ENCODE data around the gene TMEM120B. TPM values are rescaled to one million over a fixed set of nuclear protein-coding genes. Genes with fewer than 3 reads are reported as not detected.
A peak's percentile ranks its signal among the peaks of the same experiment; 100 is the strongest.

Gene TMEM120B
- total and polyA plus RNA-seq, 7 donors: 11.0 to 29.7 (median 12.7) TPM

DNA sequence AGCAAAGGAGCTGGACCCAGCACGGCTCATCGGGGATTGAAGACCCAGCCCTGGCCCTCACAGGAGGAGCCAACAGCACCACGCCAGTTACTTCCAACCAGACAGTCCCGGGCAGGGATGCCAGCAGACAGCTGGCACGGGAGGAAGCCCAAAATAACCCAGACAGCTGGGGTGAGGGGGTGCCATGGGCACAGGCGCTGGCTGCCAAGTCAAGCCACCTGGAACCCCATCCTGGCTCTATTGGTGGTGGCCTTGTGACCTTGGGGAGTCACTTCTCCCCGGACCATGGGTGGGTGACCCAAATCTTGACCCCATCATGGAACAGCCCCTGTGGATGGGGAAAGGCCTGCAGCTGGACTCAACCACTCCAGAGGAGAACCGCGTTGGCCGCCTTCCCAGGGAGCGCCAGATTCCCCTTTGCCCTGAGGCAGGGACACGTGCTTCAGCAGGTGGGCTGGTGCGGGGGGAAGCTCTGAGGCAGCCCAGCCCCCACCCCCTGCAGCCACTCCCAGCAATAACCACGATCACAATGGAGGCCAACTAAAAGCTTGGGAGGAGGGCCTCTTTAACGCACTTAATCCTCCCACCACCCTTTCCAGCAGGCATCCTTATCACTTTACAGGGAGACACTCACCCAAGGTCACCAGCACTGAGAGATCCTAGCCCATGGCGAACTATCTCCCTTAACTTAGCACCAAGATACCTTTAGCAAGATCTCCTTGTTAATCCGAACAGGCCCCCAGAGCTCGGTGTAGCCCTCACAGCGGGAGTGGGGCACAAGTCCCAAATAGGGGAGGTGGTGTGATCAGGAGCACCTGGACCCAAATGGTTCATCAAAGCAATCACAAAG, 85.6 kb downstream of the TMEM120B start:
- intact Hi-C loops (cut with DNase I): loop anchor here (5.0 kb wide), 1 partner anchor 89 kb away; the partner anchor contains the start of gene PSMD9 (in 2 of the 2)
- peak; percentile 81 to 92 for DNase-seq
- 12 to 18% (median 12%) methylated on average over 19 of the region's 19 CpGs for whole genome bisulfite sequencing, 3 donors
- peak overlapping the region; percentile 100 for H3K27ac ChIP-seq
- H3K4me3 ChIP-seq: peak overlapping the region; percentile 86
- peaks cover 52% of the 10 kb centered on the region for H3K4me1 ChIP-seq
- TF ChIP-seq CTCF (IDR thresholded peaks at IDR 0.05): no peak
- peak; percentile 33 to 48 (median 48) for ATAC-seq
- H3K9me3 ChIP-seq: no peaks in the 10 kb centered on the region
- H3K27me3 ChIP-seq (ENCODE audit: insufficient read depth in 3 of 3, low read length in 2 of 3): no peaks in the 10 kb centered on the region
- peaks cover 0 to 14% of the 10 kb centered on the region in 2 donors for H3K36me3 ChIP-seq (ENCODE audit: insufficient read depth in 1 of 2, low read depth in 1 of 2)

- Histone ChIP-seq H3K9me3 (no peaks in the 10 kb centered on the region), H3K4me1 (peaks cover 49% of the 10 kb centered on the region), H3K27ac (peak overlapping the region; percentile 100), H3K4me3 (peak overlapping the region; percentile 86), H3K27me3 (ENCODE audit: insufficient read depth in 3 of 3, low read length in 2 of 3) (no peaks in the 10 kb centered on the region), H3K36me3 (ENCODE audit: insufficient read depth in 1 of 2, low read depth in 1 of 2) (peaks cover 0 to 14% of the 10 kb centered on the region in 2 donors)
- DNase-seq (peak in 1 of 2 donors; percentile 22), ATAC-seq (no peak)
- WGBS, 3 donors: 22 to 36% (median 27%) methylated on average over 10 of the region's 10 CpGs
- no peak for TF ChIP-seq CTCF (IDR thresholded peaks at IDR 0.05)
- intact Hi-C loops (cut with DNase I): loop anchor here (5.0 kb wide), 1 partner anchor 89 kb away; the partner anchor contains the start of gene PSMD9 (in 2 of the 2)
These were observed 86.2 kb downstream of the TMEM120B start for GRCh38 chr12:121798787-121799155.

- 5 to 9% (median 8%) methylated on average over 16 to 27 of the region's 30 CpGs for WGBS, 3 donors
- Histone ChIP-seq H3K4me3 (peak overlapping the region; percentile 86), H3K27me3 (ENCODE audit: insufficient read depth in 3 of 3, low read length in 2 of 3) (no peaks in the 10 kb centered on the region), H3K9me3 (no peaks in the 10 kb centered on the region), H3K4me1 (peaks cover 47% of the 10 kb centered on the region), H3K36me3 (ENCODE audit: insufficient read depth in 1 of 2, low read depth in 1 of 2) (peaks cover 0 to 14% of the 10 kb centered on the region in 2 donors), H3K27ac (peak overlapping the region; percentile 100)
- intact Hi-C loops (cut with DNase I): loop anchor here (5.0 kb wide), 1 partner anchor 88 kb away; the partner anchor contains the start of gene PSMD9 (in 2 of the 2)
- no peak for TF ChIP-seq CTCF (IDR thresholded peaks at IDR 0.05)
- DNase-seq (peak; percentile 87 to 92), ATAC-seq (peak; percentile 50 to 59 (median 54))
These were observed 86.7 kb downstream of the TMEM120B start for GRCh38 chr12:121799156-121799841.

DNA sequence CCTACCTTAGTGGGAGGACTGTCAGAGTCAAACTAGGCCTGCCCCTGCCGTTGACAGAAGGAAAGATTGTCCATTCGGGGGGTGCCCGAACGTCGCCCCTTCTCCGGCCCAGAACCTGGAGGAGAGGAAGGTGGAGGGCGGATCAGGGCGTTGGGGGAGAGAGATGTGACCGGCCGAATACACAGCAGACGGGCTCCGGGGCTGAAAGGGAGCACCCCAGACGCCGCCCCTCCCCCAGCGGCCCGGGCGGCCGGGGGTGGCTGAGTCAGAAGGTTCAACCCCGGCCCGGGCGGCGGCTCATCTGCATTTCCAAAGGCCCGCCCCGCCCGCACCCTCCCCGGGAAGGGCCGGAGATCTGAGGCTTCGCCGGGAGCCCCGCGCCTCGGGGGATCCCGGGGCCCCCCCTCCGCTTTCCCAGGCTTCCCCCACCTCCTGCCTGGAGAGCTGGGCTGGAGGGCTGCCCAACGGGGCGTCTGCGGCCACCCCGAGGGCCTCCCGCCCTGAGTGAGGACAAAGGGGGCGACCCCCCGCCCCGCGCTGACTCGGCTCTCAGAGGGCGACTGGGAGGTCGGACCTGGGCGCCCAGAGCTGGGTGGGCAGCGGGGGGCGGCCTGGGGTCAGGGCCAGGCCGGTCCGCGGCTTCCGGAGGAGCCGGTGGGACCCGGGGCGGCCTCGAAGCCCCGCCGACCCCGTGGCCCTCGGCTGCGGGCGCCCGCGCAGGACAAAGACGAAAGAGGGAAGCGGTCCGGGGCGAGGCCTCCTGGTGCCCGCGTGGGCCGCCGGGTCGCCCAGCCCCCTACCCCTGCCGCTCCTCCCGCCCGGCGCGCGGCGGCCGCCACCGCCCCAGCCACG, 87.5 kb downstream of the TMEM120B start:
- Histone ChIP-seq H3K4me3 (peak overlapping the region; percentile 86), H3K27ac (peak overlapping the region; percentile 100), H3K4me1 (peaks cover 40% of the 10 kb centered on the region), H3K9me3 (no peaks in the 10 kb centered on the region), H3K36me3 (ENCODE audit: insufficient read depth in 1 of 2, low read depth in 1 of 2) (peaks cover 0 to 13% of the 10 kb centered on the region in 2 donors), H3K27me3 (ENCODE audit: insufficient read depth in 3 of 3, low read length in 2 of 3) (no peaks in the 10 kb centered on the region)
- DNase-seq (peak; percentile 97), ATAC-seq (peak; percentile 62 to 66 (median 66))
- 0 to 1% (median 0%) methylated on average over 25 to 84 of the region's 84 CpGs for WGBS, 3 donors
- intact Hi-C loops (cut with DNase I): loop anchor here (5.0 kb wide), 1 partner anchor 87 kb away; the partner anchor contains the start of gene PSMD9 (in 2 of the 2)
- TF ChIP-seq CTCF (IDR thresholded peaks at IDR 0.05): no peak
